ENCODE measurements around the gene SOCS2. TPM values are rescaled to one million over a fixed set of nuclear protein-coding genes. Genes with fewer than 3 reads are reported as not detected.

The SOCS2 gene
- total RNA-seq, 1 experiment from 2014 or later: 57.2 TPM

GRCh38 chr12:93524386-93525133 is 47.9 kb upstream of the SOCS2 start:
- Histone ChIP-seq H4K91ac (ENCODE audit: insufficient read length, low read depth, low read length) (no peak overlapping the region), H3T11ph (ENCODE audit: low read length) (no peak overlapping the region), H4K5ac (ENCODE audit: insufficient read length, low read depth, low read length) (no peak overlapping the region), H3K9me3 (ENCODE audit: control insufficient read depth, low read depth, low read length) (no peaks in the 10 kb centered on the region), H3K18ac (ENCODE audit: insufficient read length, low read depth, low read length) (no peak overlapping the region), H4K8ac (replicated peaks; ENCODE audit: insufficient read length, low read depth, low read length) (no peak overlapping the region), H4K20me1 (ENCODE audit: control insufficient read depth, insufficient read depth, insufficient read length) (no peaks in the 10 kb centered on the region), H3K4me1 (ENCODE audit: insufficient read depth, low read length) (no peaks in the 10 kb centered on the region; the same call in 1 of the 2 replicates), H2AFZ (ENCODE audit: low read length) (no peak overlapping the region), H3K23me2 (ENCODE audit: insufficient read length, low read depth, low read length, poor library complexity, severe bottlenecking) (no peaks in the 10 kb centered on the region), H3K4me2 (ENCODE audit: insufficient read depth, insufficient read length, low read length) (no peak overlapping the region), H3K27ac (ENCODE audit: insufficient read length, low read depth, low read length) (no peak overlapping the region), H3K14ac (ENCODE audit: insufficient read depth, low read length) (no peak overlapping the region), H3K4ac (ENCODE audit: low read depth, low read length) (no peak overlapping the region), H3K9ac (ENCODE audit: extremely low read depth, insufficient read length, low read length) (no peak overlapping the region), H3K27me3 (ENCODE audit: insufficient read depth, low read length) (no peaks in the 10 kb centered on the region), H3K79me2 (ENCODE audit: insufficient read depth, low read length) (no peaks in the 10 kb centered on the region), H3K56ac (ENCODE audit: insufficient read length, low read depth, low read length) (no peak overlapping the region), H2BK20ac (ENCODE audit: low read depth, low read length, poor library complexity, severe bottlenecking) (no peak overlapping the region), H2BK12ac (ENCODE audit: insufficient read length, low read depth, low read length) (no peak overlapping the region), H3K79me1 (ENCODE audit: insufficient read depth, low read depth, low read length, poor library complexity, severe bottlenecking) (no peaks in the 10 kb centered on the region), H3K23ac (ENCODE audit: insufficient read length, low read depth, low read length) (no peak overlapping the region), H2BK5ac (ENCODE audit: insufficient read length, low read length) (no peak overlapping the region), H2BK120ac (ENCODE audit: low read depth, low read length, poor library complexity, severe bottlenecking) (no peak overlapping the region), H2AK5ac (ENCODE audit: insufficient read length, low read length) (no peak overlapping the region), H2BK15ac (ENCODE audit: low read depth, low read length) (no peak overlapping the region)
- DNase-seq: no peak
- H3K4me1 Mint-ChIP-seq: peaks cover 16% of the 10 kb centered on the region in 2 experiments
- no peak overlapping the region for H3K4me3 Mint-ChIP-seq
- H3K9me3 Mint-ChIP-seq: no peaks in the 10 kb centered on the region
- no CpG with 5 or more reads among the region's 10 CpGs for WGBS (ENCODE audit: extremely low coverage, insufficient read length, low lambda C conversion rate)
- TF ChIP-seq, protein P1, sequence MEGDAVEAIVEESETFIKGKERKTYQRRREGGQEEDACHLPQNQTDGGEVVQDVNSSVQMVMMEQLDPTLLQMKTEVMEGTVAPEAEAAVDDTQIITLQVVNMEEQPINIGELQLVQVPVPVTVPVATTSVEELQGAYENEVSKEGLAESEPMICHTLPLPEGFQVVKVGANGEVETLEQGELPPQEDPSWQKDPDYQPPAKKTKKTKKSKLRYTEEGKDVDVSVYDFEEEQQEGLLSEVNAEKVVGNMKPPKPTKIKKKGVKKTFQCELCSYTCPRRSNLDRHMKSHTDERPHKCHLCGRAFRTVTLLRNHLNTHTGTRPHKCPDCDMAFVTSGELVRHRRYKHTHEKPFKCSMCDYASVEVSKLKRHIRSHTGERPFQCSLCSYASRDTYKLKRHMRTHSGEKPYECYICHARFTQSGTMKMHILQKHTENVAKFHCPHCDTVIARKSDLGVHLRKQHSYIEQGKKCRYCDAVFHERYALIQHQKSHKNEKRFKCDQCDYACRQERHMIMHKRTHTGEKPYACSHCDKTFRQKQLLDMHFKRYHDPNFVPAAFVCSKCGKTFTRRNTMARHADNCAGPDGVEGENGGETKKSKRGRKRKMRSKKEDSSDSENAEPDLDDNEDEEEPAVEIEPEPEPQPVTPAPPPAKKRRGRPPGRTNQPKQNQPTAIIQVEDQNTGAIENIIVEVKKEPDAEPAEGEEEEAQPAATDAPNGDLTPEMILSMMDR (conservative IDR thresholded peaks at IDR 0.05): no peak
- peaks cover 0 to 1% (median 0%) of the 10 kb centered on the region in 3 experiments; a peak in 2 of 7 replicates for H3K36me3 Mint-ChIP-seq (ENCODE audit: insufficient read depth in 1 of 3, low read depth in 3 of 3)
- no peak overlapping the region for H3K27ac Mint-ChIP-seq
- H3K27me3 Mint-ChIP-seq (ENCODE audit: low read depth): peaks cover 3% of the 10 kb centered on the region; the same call in 1 of the 2 replicates

All from H9 (cell line).